Mesodermal cell (in vitro differentiated cells): ENCODE data around the gene HSDL1.

Experiments used
- H3K27ac ChIP-seq: 2 replicates; pipeline ENCODE4 v1.7.0; 2013; ENCODE audit warnings: mild to moderate bottlenecking, low read depth, low read length, moderate library complexity; ENCODE audit not compliant: severe bottlenecking
- H3K36me3 ChIP-seq: 2 replicates; pipeline ENCODE4 v1.7.1; 2013; ENCODE audit warnings: mild to moderate bottlenecking, low read length, moderate library complexity; ENCODE audit not compliant: control insufficient read depth, insufficient read depth
- H3K4me1 ChIP-seq: one replicate; pipeline ENCODE4 v1.7.1; 2013; ENCODE audit warnings: mild to moderate bottlenecking, low read length; ENCODE audit not compliant: insufficient read depth, control insufficient read depth, poor library complexity, severe bottlenecking
- H3K4me3 ChIP-seq: 2 replicates; pipeline ENCODE4 v1.7.0; 2013; ENCODE audit warnings: low read length, control low read depth, mild to moderate bottlenecking; ENCODE audit not compliant: insufficient read depth, poor library complexity, severe bottlenecking; ENCODE audit errors: extremely low read depth
- H3K9me3 ChIP-seq: 2 replicates; pipeline ENCODE4 v1.7.1; 2013; ENCODE audit warnings: mild to moderate bottlenecking, low read length, moderate library complexity; ENCODE audit not compliant: control insufficient read depth
- WGBS, 2 experiments: methylation state at CpG; one replicate each; pipeline ENCODE4 v1.1.5; 2013; ENCODE audit warnings: missing lambda C conversion rate in 2 of 2; ENCODE audit not compliant: insufficient coverage in 2 of 2; 5-methylcytosine and 5-hydroxymethylcytosine counted together

Gene HSDL1

DNA sequence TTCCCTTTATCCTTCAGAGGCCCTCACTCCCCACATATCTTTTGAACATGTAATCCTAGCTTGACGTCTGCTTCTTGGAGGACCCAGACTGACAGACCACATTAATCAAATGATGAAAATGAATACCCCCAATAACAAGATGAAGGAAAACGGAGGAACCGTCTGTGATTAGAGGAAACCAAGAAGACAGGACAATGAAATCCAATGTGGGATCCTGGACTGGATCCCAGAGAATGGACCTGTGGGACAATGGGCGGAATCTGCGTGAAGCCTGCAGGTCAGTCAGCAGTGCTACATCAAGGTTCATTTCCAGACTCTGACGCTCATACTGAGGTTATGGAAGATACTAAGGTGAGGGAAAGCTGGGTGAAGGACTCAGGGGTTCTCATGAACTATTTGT is 64.2 kb downstream of the HSDL1 start:
- Histone ChIP-seq H3K4me3 (no peak overlapping the region), H3K27ac (no peak overlapping the region), H3K36me3 (peaks cover 80% of the 10 kb centered on the region), H3K9me3 (no peaks in the 10 kb centered on the region), H3K4me1 (no peaks in the 10 kb centered on the region)
- WGBS, 2 experiments: 97 to 98% methylated on average over 4 to 6 of the region's 6 CpGs

DNA sequence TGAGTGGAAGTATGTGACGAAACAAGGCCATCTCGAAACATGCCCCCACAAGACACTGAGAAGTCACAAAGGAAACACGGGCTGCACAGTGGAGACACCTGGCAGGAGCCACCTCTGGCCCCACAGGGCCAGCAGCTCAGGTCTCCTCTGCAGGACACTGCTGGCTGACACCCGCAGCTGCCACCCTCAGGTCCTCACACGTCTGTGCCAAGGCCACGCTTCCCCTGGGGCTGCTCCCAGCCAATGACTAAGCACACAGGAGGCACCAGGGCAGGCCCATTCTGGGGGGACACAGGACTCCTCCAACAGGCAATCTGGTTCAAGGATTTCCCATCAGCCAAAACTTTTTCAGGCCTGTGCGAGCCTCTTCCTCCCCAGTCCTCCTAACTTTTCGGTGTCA is 64.6 kb downstream of the HSDL1 start:
- Histone ChIP-seq H3K27ac (no peak overlapping the region), H3K9me3 (no peaks in the 10 kb centered on the region), H3K4me3 (no peak overlapping the region), H3K4me1 (no peaks in the 10 kb centered on the region), H3K36me3 (peaks cover 81% of the 10 kb centered on the region)
- WGBS, 2 experiments: 95% methylated on average over 6 to 8 of the region's 8 CpGs

DNA sequence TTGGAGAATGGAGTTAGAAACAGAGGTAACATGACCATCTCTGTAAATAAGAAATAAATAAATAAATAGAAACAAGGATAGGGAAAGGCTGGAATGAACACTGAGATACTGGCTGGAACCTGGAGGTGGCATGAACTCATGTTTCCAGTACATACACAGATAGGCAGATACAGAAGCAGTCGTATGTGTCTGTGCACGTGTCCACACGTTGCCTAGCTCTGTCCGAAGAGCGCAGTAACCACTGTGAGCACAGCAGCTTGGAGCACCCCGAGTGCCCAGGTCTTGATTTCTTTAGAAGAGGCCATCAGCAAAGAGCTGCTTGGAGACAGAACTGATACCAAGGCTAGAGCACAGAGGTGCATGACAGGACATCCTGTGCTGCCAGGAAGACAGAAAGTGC is 65.3 kb downstream of the HSDL1 start:
- 90 to 97% methylated on average over 6 of the region's 6 CpGs for WGBS, 2 experiments
- H3K36me3 ChIP-seq: peaks cover 84% of the 10 kb centered on the region

DNA sequence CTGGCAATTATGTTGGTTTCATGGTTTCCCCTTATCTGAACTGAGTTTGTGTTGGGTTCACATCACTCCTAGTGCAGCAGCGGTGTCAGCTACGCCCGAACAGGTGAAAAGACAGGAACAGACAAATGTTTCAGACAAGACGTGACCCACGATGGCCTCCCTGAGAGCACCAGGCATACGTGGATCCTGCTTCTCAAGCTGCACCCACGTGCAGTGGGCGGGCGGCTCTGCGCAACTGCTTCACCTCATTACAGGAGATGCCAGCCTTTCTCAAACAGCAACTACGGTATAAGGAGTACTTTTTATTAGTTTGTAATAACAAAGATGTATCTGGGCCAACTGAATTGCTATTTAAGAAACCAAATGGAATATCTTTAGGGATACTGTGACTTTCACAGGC is 69.6 kb downstream of the HSDL1 start:
- Histone ChIP-seq H3K27ac (no peak overlapping the region), H3K9me3 (no peaks in the 10 kb centered on the region), H3K4me1 (no peaks in the 10 kb centered on the region), H3K36me3 (peaks cover 79% of the 10 kb centered on the region), H3K4me3 (no peak overlapping the region)
- whole genome bisulfite sequencing, 2 experiments: 89 to 99% methylated on average over 6 to 7 of the region's 11 CpGs

More for the DNA sequence above, 65.3 kb downstream of the HSDL1 start:
- Histone ChIP-seq H3K4me3 (no peak overlapping the region), H3K4me1 (no peaks in the 10 kb centered on the region), H3K9me3 (no peaks in the 10 kb centered on the region), H3K27ac (no peak overlapping the region)

DNA sequence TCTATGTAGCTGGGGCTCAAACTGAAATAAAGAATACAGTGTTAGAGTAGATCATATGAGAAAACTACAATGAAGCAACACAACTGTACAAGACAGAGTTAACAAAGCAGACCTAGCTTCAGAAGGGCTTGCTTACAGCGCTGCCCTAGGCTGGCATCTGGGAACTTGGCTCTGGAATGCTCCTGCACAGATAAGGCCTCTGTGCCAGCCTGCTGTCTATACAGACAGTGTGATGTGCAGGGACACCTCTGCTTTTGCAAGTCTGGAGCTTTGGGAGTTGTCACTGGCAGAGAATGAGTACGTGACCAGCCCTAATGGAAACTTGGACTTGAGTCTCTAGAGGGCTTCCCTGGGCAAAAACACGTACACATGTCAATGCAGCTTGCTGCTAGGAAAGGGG is 70.3 kb downstream of the HSDL1 start:
- WGBS, 2 experiments: 88 to 97% methylated on average over 3 of the region's 3 CpGs
- Histone ChIP-seq H3K4me1 (no peaks in the 10 kb centered on the region), H3K4me3 (no peak overlapping the region), H3K36me3 (peaks cover 81% of the 10 kb centered on the region), H3K27ac (no peak overlapping the region), H3K9me3 (no peaks in the 10 kb centered on the region)
